Esophagus muscularis mucosa (tissue), 4 donors: ENCODE data around the gene MAP1LC3B2. TPM values are rescaled to one million over a fixed set of nuclear protein-coding genes. Genes with fewer than 3 reads are reported as not detected.
A peak's percentile ranks its signal among the peaks of the same experiment; 100 is the strongest.

Source experiments
- DNase-seq: peaks from one replicate; pipeline ENCODE4 v3.0.0-alpha.2; 2017; ENCODE audit errors: extremely low spot score
- H3K27ac ChIP-seq, 4 donors: fragments of 200-600 bp; sonication (generic); replicated peaks in 1 of 4; 1 replicate in 3 of 4; 2 replicates in 1 of 4; pipeline ENCODE4 v1.5.1; 2016 to 2019; ENCODE audit warnings: mild to moderate bottlenecking in 1 of 4
- H3K27me3 ChIP-seq, 4 donors: fragments of 200-600 bp; sonication (generic); one replicate each; pipeline versions ENCODE4 v1.5.1 to v1.6.0; 2016 to 2019
- H3K36me3 ChIP-seq, 4 donors: fragments of 200-600 bp; sonication (generic); one replicate each; pipeline ENCODE4 v1.5.1; 2016 to 2019
- H3K4me1 ChIP-seq, 4 donors: fragments of 200-600 bp; sonication (generic); one replicate each; pipeline ENCODE4 v1.5.1; 2016 to 2019
- H3K4me3 ChIP-seq, 4 donors: fragments of 200-600 bp; sonication (generic); 1 replicate in 2 of 4; 2 replicates in 2 of 4; pipeline ENCODE4 v1.5.1; 2016 to 2019; ENCODE audit warnings: mild to moderate bottlenecking in 4 of 4, moderate library complexity in 1 of 4
- H3K9me3 ChIP-seq, 4 donors: fragments of 200-600 bp; sonication (generic); 1 replicate in 3 of 4; 2 replicates in 1 of 4; pipeline ENCODE4 v1.5.1; 2016 to 2019
- CTCF ChIP-seq, 3 experiments: fragments of 200-600 bp in 2 of 3; fragments of 450-650 bp in 1 of 3; sonication (generic) in 2 of 3; IDR thresholded peaks; one replicate each; pipeline ENCODE4 v1.5.1; 2017 to 2019; ENCODE audit warnings: antibody characterized with exemption in 3 of 3, mild to moderate bottlenecking in 2 of 3, moderate library complexity in 1 of 3
- EP300 ChIP-seq: sonication (generic); formaldehyde crosslinking; IDR thresholded peaks from one replicate; pipeline ENCODE4 v1.6.1; 2017; ENCODE audit warnings: antibody characterized with exemption
- POLR2A ChIP-seq: fragments of 450-650 bp; IDR thresholded peaks from one replicate; pipeline ENCODE4 v1.6.1; 2017; ENCODE audit warnings: antibody characterized with exemption, moderate library complexity, mild to moderate bottlenecking, low read depth
- POLR2AphosphoS5 ChIP-seq, 2 donors: sonication (generic); formaldehyde crosslinking; IDR thresholded peaks; one replicate each; pipeline ENCODE4 v1.6.1; 2017; ENCODE audit warnings: antibody characterized with exemption in 2 of 2
- WGBS: methylation state at CpG from one replicate; pipeline ENCODE4 v1.1.5; 2018; 5-methylcytosine and 5-hydroxymethylcytosine counted together
- intact Hi-C: fragments of 100-400 bp; cut with DNase I; formaldehyde crosslinking; loops from one replicate; pipeline ENCODE4 v1.15.1; 2023
- total RNA-seq, 4 donors: library from RNA; depleted of rRNA; stranded (reverse); fragments of >200 nt; gene quantifications; one replicate each; pipeline versions ENCODE4 v1.1.0 to v1.2.1, GENCODE V29; 2016

MAP1LC3B2 gene
- total RNA-seq, 4 donors from 2014 or later, result 0.83 to 3.0 (median 1.8) TPM; not detected in 1

- H3K9me3 ChIP-seq, result no peaks in the 10 kb centered on the region
- no peak overlapping the region for H3K27ac ChIP-seq
- H3K4me1 ChIP-seq, result peaks cover 17 to 63% (median 51%) of the 10 kb centered on the region in 4 donors
- TF ChIP-seq EP300, result no peak
- TF ChIP-seq POLR2A, result no peak
- TF ChIP-seq POLR2AphosphoS5 (IDR thresholded peaks at IDR 0.05), result no peak
- TF ChIP-seq CTCF (IDR thresholded peaks at IDR 0.05), result no peak
- WGBS, result 80% methylated on average over 14 of the region's 15 CpGs
- no peaks in the 10 kb centered on the region for H3K27me3 ChIP-seq
- no peak overlapping the region for H3K4me3 ChIP-seq
- no peaks in the 10 kb centered on the region for H3K36me3 ChIP-seq
- DNase-seq, result no peak
- intact Hi-C loops, result no loop called here
Measured at GRCh38 chr12:116542345-116542956, 16.7 kb upstream of the MAP1LC3B2 start.

GRCh38 chr12:116544656-116545055 is 14.5 kb upstream of the MAP1LC3B2 start:
- H3K4me3 ChIP-seq, result no peak overlapping the region
- peak overlapping the region in 3 of 4 donors; percentile 50 to 62 (median 60) for H3K27ac ChIP-seq
- no peaks in the 10 kb centered on the region for H3K9me3 ChIP-seq
- no peak for TF ChIP-seq CTCF (IDR thresholded peaks at IDR 0.05)
- TF ChIP-seq POLR2AphosphoS5 (IDR thresholded peaks at IDR 0.05), result peak; percentile 45 to 58
- peaks cover 17 to 62% (median 53%) of the 10 kb centered on the region in 4 donors for H3K4me1 ChIP-seq
- no peaks in the 10 kb centered on the region for H3K27me3 ChIP-seq
- intact Hi-C loops, result loop anchor here (5.0 kb wide), 1 partner anchor 262 kb away; no protein-coding TSS in a partner anchor
- WGBS, result 47% methylated on average over 5 of the region's 5 CpGs
- DNase-seq, result no peak
- H3K36me3 ChIP-seq, result no peaks in the 10 kb centered on the region

- Histone ChIP-seq H3K27me3 (no peaks in the 10 kb centered on the region), H3K27ac (peak overlapping the region in 1 of 4 donors; percentile 62), H3K36me3 (no peaks in the 10 kb centered on the region), H3K4me3 (no peak overlapping the region), H3K4me1 (peaks cover 12 to 57% (median 48%) of the 10 kb centered on the region in 4 donors), H3K9me3 (no peaks in the 10 kb centered on the region)
- intact Hi-C loops, result loop anchor here (5.0 kb wide), 1 partner anchor 263 kb away; no protein-coding TSS in a partner anchor
- DNase-seq, result no peak
- no peak for TF ChIP-seq EP300
- TF ChIP-seq POLR2A, result no peak
- TF ChIP-seq CTCF (IDR thresholded peaks at IDR 0.05), result no peak
- no peak for TF ChIP-seq POLR2AphosphoS5 (IDR thresholded peaks at IDR 0.05)
- WGBS, result 62% methylated on average over 6 of the region's 6 CpGs
Measured at GRCh38 chr12:116545144-116545543, 14.0 kb upstream of the MAP1LC3B2 start.

- WGBS, result 95% methylated on average over 6 of the region's 6 CpGs
- H3K27me3 ChIP-seq, result no peaks in the 10 kb centered on the region
- TF ChIP-seq CTCF (IDR thresholded peaks at IDR 0.05) (no peak), POLR2A (no peak), EP300 (no peak), POLR2AphosphoS5 (IDR thresholded peaks at IDR 0.05) (no peak)
- no peak overlapping the region for H3K27ac ChIP-seq
- H3K36me3 ChIP-seq, result no peaks in the 10 kb centered on the region
- intact Hi-C loops, result loop anchor here (5.0 kb wide), 1 partner anchor 264 kb away; no protein-coding TSS in a partner anchor
- H3K9me3 ChIP-seq, result no peaks in the 10 kb centered on the region
- H3K4me3 ChIP-seq, result no peak overlapping the region
- peaks cover 10 to 51% (median 43%) of the 10 kb centered on the region in 4 donors for H3K4me1 ChIP-seq
- no peak for DNase-seq
Measured at GRCh38 chr12:116545936-116546335, 13.2 kb upstream of the MAP1LC3B2 start.
